ENCODE data around the gene RPUSD1.

GRCh38 chr16:768428-768827 lies 19.8 kb downstream of the RPUSD1 start:
- TF ChIP-seq CTCF (IDR thresholded peaks at IDR 0.05): no peak
- no peak for TF ChIP-seq POLR2A (IDR thresholded peaks at IDR 0.05)

All from uterus (tissue), 2 donors.